Measurements from ENCODE around the gene SMCO2.

SMCO2 gene

DNA sequence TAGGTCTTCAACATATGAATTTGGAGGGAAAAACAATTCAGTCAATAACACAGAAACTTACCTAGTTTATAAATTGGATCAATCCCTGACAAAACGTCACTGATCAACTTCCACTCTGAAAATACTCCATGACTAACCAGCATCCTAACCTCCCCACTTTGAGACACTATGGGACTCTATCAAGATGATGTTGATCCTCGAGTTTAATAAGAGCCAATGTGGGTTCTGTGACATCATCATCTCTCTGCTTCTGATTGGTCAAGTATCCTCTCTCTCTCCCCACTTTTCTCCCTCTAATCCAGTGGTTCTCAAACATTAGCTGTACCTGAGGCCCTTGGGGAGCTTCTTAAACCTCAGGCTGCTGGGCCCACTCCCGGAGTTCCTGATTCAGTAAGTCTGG, at the start of gene SMCO2:
Gene SMCO2, plus strand, starts transcription at position 301 of the 400 bp plus-strand sequence. CDS start 23,896 bp downstream, outside the sequence.
- DNase-seq, result no peak

DNA sequence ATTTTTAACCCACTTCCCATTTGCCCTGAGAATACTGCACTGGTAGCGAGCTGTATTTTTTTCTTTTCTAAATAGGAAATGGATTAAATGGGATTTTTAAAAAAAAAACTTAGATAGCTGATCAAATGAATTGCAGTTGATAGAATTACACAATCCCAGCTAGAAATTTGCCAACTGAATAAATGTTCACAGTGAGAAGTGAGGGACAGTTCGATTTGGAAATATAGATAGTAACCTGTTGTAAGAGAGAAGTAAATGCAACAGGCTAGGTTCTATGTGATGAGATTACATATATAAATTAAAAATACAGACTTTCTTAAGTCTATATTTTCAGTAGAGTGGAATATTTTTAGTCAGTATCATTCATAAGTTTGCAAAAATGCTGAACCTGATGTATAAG, 48.1 kb upstream of the SMCO2 start:
- peak; percentile 20 for DNase-seq

DNA sequence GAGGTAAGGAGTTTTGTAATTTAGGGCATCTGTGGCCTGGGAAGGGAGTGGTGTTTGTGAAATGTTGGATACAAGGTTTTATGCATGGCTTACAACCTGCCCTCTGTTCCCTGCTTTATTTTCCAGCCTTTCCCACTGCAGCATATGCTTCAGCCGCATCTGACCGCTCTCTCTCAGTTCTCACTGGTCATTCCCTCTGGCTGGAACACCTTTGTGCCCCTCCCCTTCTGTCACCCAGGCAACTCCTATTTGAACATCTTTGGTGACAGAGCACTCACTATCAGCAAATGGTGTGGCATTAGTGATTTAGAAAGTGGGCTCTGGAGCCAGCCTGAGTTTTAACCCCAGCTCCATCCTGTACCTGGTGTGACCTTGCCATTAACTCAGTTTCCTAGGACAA, 47.5 kb upstream of the SMCO2 start:
- no peak for DNase-seq

DNA sequence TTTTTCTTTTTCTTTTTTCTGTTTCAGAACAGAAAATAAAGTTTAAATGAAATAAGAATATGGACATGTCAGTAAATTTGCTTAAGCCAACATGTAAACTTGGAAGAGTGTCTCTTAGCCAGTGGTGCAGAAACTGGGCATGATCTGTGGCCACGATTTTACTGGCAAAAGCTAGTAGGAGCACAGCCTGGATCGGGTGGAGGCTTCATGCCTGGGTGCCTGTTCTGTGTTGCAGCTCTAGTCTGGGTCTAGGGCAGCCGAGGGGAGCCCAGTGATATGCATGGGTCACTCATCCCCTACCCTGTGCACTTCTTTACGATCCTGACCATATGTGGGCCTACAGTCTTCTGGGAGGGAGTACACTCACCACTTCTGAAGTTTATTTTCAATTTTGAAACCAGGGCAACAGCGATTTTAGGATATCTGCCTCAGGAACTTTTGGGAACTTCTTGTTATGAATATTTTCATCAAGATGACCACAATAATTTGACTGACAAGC, 45.6 kb upstream of the SMCO2 start:
- DNase-seq, result no peak

DNA sequence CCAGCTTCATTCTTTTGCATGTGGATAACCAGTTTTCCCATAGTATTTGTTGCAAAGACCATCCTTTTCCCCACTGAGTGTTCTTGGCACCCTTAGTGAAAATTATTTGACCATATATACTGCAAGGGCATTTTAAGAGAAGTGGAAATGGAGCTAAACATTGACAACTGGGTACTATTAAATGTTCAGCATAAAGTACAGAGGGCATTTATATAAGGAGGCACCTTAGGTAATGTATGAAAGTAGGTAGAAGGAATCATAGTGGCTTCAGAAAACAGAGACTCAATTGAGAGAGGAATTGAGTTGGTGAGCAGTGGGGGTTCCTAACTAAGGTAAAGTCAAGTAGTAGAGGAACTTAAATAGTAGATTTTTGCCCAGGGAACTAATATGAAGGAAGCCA, 34.5 kb upstream of the SMCO2 start:
- DNase-seq, result no peak

DNA sequence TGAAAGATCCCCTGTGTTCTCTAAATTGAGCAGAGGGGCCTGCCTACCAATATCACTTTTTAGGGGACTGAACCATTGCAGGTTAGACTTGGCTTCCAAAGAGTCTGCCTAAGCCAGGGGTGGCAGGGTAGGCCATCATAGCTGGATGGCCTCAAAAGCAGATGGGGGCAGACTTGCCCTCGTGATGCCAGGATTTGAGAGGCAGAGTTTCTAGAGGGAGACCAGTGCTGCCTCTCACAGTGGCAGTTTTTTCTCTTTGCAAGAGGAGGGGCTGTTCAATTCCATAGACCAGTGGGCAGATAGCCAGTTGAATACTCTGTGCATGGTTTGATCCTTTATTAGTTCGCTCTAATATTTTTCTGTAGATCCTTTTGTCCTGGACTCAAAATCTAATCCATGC, 23.8 kb upstream of the SMCO2 start:
- no peak for DNase-seq

DNA sequence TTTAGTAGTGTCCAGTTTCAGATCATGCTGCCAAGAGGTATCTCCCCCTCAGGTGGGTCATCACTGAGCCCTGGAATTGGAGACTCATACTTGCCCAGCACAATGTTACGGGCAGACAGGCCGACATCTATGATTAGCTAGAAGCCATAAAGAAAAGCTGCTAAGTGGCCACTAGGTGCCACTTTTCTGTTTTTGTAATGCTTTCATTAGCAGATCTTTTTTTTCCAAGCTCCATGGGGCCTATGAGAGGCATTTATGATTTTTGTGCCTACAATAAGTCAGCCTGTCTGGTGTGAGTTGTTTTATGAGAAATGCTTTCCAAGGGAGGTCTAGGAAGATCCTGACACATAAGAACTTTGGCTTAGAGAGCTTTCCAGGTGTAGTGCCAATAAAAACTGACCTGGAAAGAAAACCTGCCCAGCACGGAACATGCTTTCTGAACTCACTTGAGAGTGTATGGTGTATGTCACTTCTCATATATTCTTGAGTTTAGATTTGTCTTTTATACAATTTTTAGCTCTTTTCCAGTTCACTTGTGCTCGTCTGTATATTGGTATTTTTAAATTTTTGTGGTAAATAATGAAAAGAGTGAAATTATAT, 21.8 kb upstream of the SMCO2 start:
- peak; percentile 87 for DNase-seq

DNA sequence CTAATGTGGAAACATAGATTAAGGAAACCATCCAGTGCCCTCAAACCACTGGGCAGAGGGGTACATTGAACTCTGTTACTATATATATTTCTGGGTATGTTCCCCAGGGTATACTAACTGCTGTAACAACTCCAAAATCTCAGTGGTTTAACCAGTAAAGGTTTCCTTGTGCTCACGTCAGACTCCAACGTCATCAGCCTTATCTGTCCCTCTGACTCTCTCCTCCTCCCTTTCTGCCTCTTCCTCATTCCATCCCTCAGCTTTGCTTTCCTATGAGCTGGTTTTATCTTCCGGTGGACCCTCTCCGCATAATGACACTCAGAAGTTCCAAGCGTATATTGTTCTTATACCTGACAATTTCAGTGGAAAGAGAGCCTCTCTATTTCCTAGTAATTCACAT, 21.2 kb upstream of the SMCO2 start:
- peak; percentile 15 for DNase-seq

DNA sequence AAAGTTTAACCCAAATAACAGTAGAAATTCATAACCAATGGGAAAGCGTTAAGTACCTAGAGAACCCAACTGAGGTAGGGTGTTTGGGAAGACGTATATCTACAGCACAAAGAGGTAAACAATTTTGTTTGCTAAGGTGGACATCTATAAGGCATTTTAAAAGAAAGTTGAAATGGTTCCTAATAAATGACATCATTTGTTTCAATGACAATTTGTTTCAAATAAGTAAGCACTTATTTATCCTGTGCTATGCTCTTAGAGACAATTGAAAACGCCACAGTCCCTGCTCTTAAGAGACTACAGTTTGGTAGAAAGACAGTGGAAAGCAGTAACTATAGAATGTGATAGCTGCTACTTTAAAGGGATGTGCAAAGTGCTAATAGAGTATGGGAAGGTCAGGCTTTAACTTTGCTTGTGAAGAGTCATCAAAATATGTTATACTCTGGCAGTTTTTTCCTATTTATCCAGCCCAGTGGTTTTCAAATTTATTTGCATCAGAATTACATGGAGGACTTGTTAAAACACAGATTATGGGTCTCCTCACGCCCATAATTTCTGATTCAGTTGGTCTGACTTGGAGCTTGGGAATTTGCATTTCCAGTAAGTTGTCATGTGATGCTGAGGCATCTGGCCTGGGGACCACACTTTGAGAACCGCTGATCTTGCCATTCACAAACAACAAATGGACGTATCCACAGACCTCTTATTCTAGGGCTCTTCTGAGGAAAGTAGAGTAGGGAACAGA, 19.6 kb upstream of the SMCO2 start:
- DNase-seq, result no peak

DNA sequence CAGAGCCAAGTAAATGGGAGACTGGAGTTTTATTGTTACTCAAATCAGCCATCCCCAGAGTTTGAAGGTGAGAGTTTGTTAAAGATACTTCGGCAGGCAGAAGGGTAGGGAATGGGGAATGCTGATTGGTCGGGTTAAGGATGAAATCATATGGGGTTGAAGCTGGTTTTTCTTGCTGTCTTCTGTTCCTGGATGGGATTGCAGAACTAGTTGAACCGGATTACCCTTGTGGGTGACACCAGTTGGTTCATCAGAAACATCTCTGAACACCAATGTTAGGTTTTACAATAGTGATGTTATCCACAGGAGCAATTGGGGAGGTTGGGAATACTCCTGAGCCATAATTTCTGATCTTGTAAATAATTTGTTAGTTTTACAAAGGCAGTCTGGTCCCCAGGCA, 18.7 kb upstream of the SMCO2 start:
- no peak for DNase-seq

DNA sequence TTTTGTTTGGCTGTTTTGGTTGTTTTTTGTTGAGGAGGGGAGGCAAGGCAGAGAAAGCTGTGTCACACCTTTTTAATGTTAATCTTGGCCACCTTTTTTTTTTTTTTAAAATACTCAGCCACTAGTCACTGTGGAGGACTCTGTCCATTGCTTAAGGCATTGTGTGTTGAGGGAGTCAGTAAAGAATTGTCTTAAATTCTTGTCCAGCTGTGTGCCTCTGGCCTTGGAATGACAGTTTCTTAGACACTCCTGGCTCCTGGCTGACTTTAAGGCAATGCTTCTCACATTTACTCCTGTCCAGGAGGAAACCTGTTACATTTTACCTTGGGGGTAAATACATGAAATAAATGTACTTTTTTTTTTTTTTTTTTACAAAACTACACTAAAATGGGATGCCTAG, 18.1 kb upstream of the SMCO2 start:
- no peak for DNase-seq

DNA sequence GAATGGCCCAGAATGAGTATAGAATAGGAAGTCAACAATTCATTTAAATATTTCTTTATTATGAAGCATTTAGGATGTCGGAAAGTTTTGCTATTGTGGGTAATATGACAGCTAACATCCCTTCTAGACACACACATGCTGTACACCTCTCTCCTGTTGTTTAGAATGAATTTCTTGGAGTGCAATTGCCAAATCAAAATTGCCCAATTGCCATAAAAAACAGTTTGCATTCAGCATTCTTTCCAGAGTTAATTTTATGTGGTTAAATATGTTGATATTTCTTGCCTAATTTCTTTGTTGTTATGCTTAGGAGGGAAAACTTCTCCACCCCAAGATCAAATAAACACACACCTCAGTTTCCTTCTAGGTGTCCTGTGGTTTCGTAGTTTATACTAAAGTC, 16.9 kb upstream of the SMCO2 start:
- DNase-seq, result no peak

DNA sequence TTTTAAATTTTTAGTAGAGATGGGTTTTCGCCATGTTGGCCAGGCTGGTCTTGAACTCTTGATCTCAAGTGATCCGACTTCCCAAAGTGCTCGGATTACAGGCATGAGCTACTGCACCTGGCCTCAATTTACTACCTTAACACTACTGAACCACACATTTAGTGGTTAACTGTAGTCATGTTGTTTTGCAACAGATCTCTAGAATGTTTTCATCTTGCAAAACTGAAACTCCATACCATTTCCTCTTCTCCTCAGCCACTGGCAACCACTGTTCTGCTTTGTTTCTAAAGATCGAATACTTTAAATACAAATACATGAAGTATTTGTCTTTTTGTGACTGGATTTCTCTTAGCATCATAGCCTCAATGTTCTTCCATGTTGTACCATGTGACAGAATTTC, 15.4 kb upstream of the SMCO2 start:
- DNase-seq, result peak; percentile 31

DNA sequence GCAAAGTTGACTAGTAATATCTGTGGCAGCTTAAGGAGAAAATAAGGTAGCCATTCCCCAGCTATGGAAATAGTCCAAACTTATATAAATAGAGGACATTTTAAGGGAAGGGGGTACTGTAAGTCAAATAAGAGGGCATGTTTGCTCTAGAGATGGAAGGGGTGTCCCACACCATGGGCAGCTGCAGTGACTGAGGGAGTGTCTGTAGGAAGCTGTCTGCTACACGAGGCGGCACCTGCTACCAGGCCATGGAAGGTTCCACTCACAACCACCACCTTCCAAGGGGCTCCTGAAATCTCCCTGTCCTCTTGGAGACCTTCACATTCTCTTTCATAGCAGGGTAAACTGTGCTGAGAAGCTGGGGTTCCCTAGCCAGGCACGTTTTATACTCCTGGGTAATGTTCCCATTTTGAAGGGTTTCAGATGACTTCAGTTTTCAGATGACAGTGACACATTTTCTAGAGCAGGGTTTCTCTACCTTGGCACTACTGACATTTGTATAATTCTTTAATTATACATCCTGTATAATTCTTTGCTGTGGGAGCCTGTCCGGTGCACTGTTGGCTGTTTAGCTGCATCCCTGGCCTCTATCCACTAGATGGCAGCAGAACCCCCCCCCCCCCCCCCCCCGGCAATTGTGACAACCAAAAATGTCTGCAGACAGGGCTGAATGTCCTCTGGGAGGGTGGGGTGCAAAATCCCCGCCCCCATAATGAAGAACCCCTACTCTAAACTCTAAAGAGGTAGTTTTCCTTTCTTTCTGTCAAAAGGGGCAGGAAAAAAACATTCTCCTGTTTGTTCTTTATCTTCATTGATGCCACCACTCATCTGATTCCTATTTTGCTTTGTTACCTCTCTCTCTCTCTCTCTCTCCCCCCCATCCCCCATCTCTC, 11.6 kb upstream of the SMCO2 start:
- DNase-seq, result peak; percentile 62

DNA sequence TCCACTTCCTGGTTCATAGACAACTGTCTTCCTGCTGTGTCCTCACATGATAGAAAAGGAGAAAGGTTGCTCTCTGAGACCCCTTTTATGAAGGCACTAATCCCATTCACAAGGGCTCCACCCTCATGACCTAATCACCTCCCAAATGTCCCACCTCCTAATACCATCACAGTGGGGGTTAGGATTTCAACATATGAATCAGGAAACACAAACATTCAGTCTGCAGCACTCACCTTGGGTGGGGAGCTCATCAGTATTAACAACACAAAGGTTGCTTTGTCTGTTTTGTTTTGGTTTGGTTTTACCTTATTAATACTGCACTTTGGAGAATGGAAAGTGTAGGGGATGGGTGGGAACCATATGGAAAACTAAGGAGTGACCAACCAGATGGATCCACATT, 10.5 kb upstream of the SMCO2 start:
- no peak for DNase-seq

DNA sequence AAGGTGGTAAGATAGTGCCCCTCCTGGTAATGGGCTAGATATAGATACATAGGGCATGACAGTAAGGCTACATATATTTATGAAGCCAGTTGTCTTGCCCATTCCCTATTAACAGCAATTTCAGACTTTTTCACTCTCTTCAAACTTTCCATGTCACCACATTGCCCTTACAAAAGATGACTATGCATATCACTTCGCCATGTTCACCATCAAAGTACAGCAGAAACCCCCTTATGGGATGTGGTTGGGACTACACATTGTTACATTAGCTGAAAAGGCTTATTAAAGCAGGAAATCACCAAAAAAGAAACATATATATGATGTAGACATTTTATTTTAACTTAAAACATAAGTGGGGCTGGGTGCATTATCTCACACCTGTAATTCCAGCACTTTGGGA, 9.8 kb upstream of the SMCO2 start:
- no peak for DNase-seq

DNA sequence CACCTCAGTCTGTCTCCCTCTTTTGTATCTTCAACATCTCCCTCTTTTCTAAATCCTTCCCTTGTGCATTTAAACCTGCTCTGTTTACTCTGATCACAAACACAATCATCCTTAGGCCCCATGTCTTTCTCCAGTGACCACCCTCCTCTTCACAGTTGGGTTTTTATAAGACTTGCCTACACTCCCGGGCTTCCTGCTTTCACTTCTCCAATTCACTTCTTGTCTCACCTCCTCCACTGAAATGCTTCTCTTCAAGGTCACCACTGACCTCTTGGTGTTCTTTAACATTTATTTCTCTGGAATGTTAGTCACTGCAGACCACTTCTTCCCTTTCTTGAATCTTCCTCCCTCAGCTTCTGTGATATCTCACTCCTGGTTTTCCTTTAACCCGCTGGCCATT, 8.7 kb upstream of the SMCO2 start:
- DNase-seq, result peak; percentile 44

DNA sequence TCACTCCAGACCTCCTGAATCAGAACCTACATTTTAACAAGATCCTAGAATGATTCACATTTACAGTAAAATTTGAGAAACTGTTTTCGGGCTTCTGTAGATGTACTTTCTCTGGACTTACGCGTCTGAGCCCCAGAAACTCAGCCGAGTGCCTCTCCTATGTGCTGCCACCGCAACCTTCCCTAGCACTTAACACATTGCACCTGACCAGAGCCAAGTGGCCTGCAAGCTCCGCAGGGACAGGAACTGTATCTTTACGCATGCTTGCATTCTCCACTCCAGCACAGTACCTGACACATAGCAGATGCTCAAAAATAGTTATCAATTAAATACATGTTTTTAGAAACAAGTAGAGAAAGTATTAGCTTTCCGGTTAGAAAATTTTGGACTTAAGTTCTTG, 1.2 kb downstream of the SMCO2 start:
- no peak for DNase-seq

DNA sequence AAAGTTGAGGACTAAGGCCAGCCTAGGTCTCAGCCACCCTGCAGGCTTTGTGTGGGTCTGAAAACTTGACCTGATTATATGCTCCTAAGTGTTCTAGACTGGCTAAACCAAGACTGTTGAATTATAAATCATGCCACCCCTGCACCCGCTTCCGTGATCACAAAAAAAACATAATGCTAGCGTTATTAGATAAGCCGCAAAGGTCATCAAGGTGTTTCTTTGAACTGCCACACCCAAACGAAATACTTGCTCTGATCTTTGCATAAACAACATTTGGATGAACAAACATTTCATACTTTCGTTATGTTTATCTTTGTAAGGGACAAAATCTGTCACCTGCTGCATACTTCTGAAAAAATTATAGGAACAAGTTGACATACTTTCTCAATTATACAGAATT, 2.5 kb downstream of the SMCO2 start:
- DNase-seq, result no peak

DNA sequence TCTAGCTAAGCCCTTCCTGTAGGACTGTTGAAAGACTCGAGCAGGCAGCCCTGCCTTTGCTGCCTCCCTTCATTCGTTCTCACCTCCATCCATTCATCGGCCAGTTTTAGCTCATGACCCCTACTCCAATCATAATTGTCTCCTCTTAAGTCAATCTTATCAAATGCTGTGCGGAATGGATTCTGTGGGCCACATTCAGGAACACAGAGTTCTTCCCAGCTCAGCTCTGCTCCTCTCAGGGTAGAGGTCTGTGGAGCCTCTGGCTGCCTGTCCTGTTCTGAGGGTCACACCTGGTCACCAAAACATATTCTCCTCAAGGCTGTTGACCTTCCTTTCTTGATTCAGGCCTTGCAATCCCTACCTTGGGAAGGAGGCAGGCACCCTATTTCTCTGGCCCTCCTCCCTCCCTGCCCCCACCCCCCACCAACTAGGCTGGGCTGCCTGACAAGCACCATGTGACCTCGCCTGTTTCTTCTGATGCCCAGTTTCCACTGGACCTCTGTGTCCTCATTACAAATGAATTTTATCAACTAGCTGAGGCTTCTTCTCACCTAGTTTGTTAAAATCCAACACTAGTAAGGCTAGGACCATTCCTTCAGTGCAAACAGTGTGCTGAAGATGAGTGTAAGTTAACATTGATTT, 3.5 kb downstream of the SMCO2 start:
- no peak for DNase-seq

DNA sequence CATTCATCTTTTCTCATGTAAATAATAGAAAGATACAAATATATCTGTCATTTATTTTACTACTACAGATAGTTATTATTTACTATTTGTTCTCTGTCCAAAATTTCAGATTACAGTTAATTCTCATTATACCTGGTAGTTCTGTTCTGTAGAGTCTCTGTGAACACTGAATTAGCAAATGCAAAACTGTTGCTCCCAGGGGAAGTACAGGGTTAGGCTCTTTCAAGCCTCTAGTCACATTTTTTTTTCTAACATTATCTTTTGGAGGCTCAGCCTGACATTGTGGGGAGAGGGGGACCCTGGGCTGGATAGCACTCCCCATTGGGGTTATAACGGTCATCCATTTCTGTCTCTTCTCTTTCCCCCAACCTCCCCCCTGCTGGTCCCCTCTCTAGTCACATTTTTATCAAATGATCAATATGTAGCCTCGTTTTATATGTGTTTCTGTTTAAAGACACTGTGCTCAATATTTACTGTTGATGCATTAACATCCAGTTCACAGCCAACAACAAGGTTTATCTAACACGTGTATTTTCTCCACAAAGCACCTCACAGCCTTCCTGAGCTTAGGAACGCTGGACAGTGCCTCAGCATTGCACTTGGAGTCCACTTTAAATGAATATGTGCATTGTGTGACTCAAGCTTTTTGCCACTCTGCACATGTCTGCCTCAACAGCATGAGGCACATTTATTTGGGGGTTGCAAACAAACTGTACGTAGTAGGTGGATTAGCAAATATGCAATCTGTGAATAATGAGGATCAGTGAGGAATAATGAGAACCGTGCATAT, 4.7 kb downstream of the SMCO2 start:
- no peak for DNase-seq

DNA sequence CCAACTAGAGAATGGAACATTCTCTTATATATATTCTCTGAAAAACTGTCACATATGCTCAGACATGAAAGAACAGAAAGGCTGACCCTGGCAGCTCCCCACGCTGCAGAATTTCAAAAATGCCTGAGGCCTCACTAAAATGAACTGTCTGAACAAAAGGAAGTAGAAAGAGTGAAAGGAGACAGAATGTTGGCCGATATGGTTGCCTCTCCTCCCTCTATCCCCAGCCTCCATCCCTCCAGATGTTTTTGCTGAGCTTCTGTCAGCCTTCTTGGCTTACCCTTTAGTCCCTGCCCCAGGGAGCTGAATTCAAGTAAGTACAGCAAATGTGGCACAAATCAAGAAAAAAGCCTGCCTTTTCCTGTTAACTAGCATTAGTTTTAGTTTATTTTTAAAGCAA, 6.9 kb downstream of the SMCO2 start:
- DNase-seq, result no peak
